Measurements from ENCODE around the gene GABPB2. TPM values are rescaled to one million over a fixed set of nuclear protein-coding genes. Genes with fewer than 3 reads are reported as not detected.

GABPB2 gene
- total and polyA plus RNA-seq, 2 of the 13 experiments (the other 11 are each of a cell fraction or from before 2014, with no cell fraction given): 0.09 TPM; not detected in 1

GRCh38 chr1:151047925-151048644, 22.5 kb upstream of the GABPB2 start (continued):
- no peak for TF ChIP-seq RERE (CRISPR knock-in tag; IDR thresholded peaks at IDR 0.05; ENCODE audit: low read depth)
- 0 out of 2 replicates have a peak, but pooled peaks have one; percentile 36 for TF ChIP-seq ZBTB34 (CRISPR knock-in tag; IDR thresholded peaks at IDR 0.05)
- TF ChIP-seq PCBP2 (optimal IDR thresholded peaks at IDR 0.05; ENCODE audit: low read depth, low read length, poor library complexity, severe bottlenecking): no peak
- no peak for TF ChIP-seq ZSCAN9 (CRISPR knock-in tag; IDR thresholded peaks at IDR 0.05; ENCODE audit: borderline replicate concordance)
- TF ChIP-seq ZNF160 (CRISPR knock-in tag; IDR thresholded peaks at IDR 0.05): 0 out of 2 replicates have a peak, but pooled peaks have one; percentile 65
- TF ChIP-seq DMTF1 (CRISPR knock-in tag; IDR thresholded peaks at IDR 0.05): 0 out of 2 replicates have a peak, but pooled peaks have one; percentile 53
- TF ChIP-seq ZBTB21 (CRISPR knock-in tag; IDR thresholded peaks at IDR 0.05): no peak
- TF ChIP-seq ZFP82 (CRISPR knock-in tag; IDR thresholded peaks at IDR 0.05; ENCODE audit: borderline replicate concordance): no peak
- TF ChIP-seq SNRNP70 (IDR thresholded peaks at IDR 0.05; ENCODE audit: low read depth, low read length): no peak
- peak; percentile 35; the same call in 1 of the 2 replicates for TF ChIP-seq ATF7-NPFF (CRISPR knock-in tag; IDR thresholded peaks at IDR 0.05; ENCODE audit: low read depth)
- TF ChIP-seq NCOA2 (CRISPR knock-in tag; IDR thresholded peaks at IDR 0.05): peak; percentile 29; the same call in 1 of the 2 replicates
- TF ChIP-seq THAP7 (CRISPR knock-in tag; IDR thresholded peaks at IDR 0.05): no peak
- peak; percentile 76; the same call in 1 of the 2 replicates for TF ChIP-seq CREB3 (CRISPR knock-in tag; IDR thresholded peaks at IDR 0.05)
- TF ChIP-seq KLF13 (CRISPR knock-in tag; IDR thresholded peaks at IDR 0.05): no peak
- TF ChIP-seq ZNF710 (CRISPR knock-in tag; IDR thresholded peaks at IDR 0.05; ENCODE audit: borderline replicate concordance): peak; percentile 68; the same call in 1 of the 2 replicates
